ENCODE data around the gene MLST8.
A peak's percentile ranks its signal among the peaks of the same experiment; 100 is the strongest.

Gene MLST8

GRCh38 chr16:2204416-2205103 is 694 bp upstream of the MLST8 start:
- H3K4me1 ChIP-seq (ENCODE audit: insufficient read depth, low read length) = peaks cover 33% of the 10 kb centered on the region
- no peak for TF ChIP-seq EZH2 (IDR thresholded peaks at IDR 0.05; ENCODE audit: borderline replicate concordance, low read depth, low read length, severe bottlenecking)
- peak overlapping the region; percentile 96 for H3K4me2 ChIP-seq (ENCODE audit: insufficient read depth, low read length)
- no peaks in the 10 kb centered on the region for H3K27me3 ChIP-seq (ENCODE audit: insufficient read depth, low read length, poor library complexity)
- H3K4me3 ChIP-seq (ENCODE audit: low read depth in 1 of 2, low read length in 2 of 2) = peak overlapping the region; percentile 80 to 89; a peak in 3 of 4 replicates
- no peak for DNase-seq
- H3K27ac ChIP-seq (ENCODE audit: low read length) = peak overlapping the region; percentile 99
- H4K20me1 ChIP-seq (ENCODE audit: insufficient read depth, low read length) = no peaks in the 10 kb centered on the region
- H3K9ac ChIP-seq (ENCODE audit: low read depth, low read length) = peak overlapping the region; percentile 91
- peaks cover 31% of the 10 kb centered on the region for H3K79me2 ChIP-seq (ENCODE audit: insufficient read depth, low read length)
- H3K36me3 ChIP-seq (ENCODE audit: insufficient read depth, low read length) = peaks cover 30% of the 10 kb centered on the region
- H3K9me3 ChIP-seq (ENCODE audit: insufficient read depth, low read length, severe bottlenecking) = no peaks in the 10 kb centered on the region
- peak overlapping the region; percentile 99 for H2AFZ ChIP-seq (ENCODE audit: low read depth, low read length)
- ATAC-seq (ENCODE audit: insufficient read depth, low read depth) = peak; percentile 8; the same call in 2 of the 3 replicates

- Histone ChIP-seq H3K9ac (ENCODE audit: low read depth, low read length) (peak overlapping the region; percentile 91), H3K27me3 (ENCODE audit: insufficient read depth, low read length, poor library complexity) (no peaks in the 10 kb centered on the region), H4K20me1 (ENCODE audit: insufficient read depth, low read length) (peaks cover 6% of the 10 kb centered on the region; the same call in 1 of the 2 replicates), H3K4me1 (ENCODE audit: insufficient read depth, low read length) (peaks cover 33% of the 10 kb centered on the region), H3K4me3 (ENCODE audit: low read depth in 1 of 2, low read length in 2 of 2) (peak overlapping the region; percentile 80 to 89), H3K4me2 (ENCODE audit: insufficient read depth, low read length) (peak overlapping the region; percentile 96), H3K79me2 (ENCODE audit: insufficient read depth, low read length) (peaks cover 31% of the 10 kb centered on the region), H3K27ac (ENCODE audit: low read length) (peak overlapping the region; percentile 99), H2AFZ (ENCODE audit: low read depth, low read length) (peak overlapping the region; percentile 99), H3K36me3 (ENCODE audit: insufficient read depth, low read length) (peaks cover 44% of the 10 kb centered on the region), H3K9me3 (ENCODE audit: insufficient read depth, low read length, severe bottlenecking) (no peaks in the 10 kb centered on the region)
- no peak for TF ChIP-seq CTCF (IDR thresholded peaks at IDR 0.05; ENCODE audit: borderline replicate concordance, extremely low read depth, low read length, poor library complexity, severe bottlenecking)
- TF ChIP-seq EZH2 (IDR thresholded peaks at IDR 0.05; ENCODE audit: borderline replicate concordance, low read depth, low read length, severe bottlenecking) = no peak
- ATAC-seq (ENCODE audit: insufficient read depth, low read depth) (peak; percentile 15), DNase-seq (no peak)
Observed at GRCh38 chr16:2205967-2206313, 686 bp downstream of the MLST8 start.

- peaks cover 33% of the 10 kb centered on the region for H3K4me1 ChIP-seq (ENCODE audit: insufficient read depth, low read length)
- TF ChIP-seq CTCF (IDR thresholded peaks at IDR 0.05; ENCODE audit: borderline replicate concordance, extremely low read depth, low read length, poor library complexity, severe bottlenecking) = no peak
- TF ChIP-seq EZH2 (IDR thresholded peaks at IDR 0.05; ENCODE audit: borderline replicate concordance, low read depth, low read length, severe bottlenecking) = no peak
- H3K36me3 ChIP-seq (ENCODE audit: insufficient read depth, low read length) = peaks cover 46% of the 10 kb centered on the region
- no peaks in the 10 kb centered on the region for H3K27me3 ChIP-seq (ENCODE audit: insufficient read depth, low read length, poor library complexity)
- peak overlapping the region; percentile 99 for H3K27ac ChIP-seq (ENCODE audit: low read length)
- no peak overlapping the region for H2AFZ ChIP-seq (ENCODE audit: low read depth, low read length)
- peak overlapping the region; percentile 96 for H3K4me2 ChIP-seq (ENCODE audit: insufficient read depth, low read length)
- peak overlapping the region; percentile 80 to 89; a peak in 3 of 4 replicates for H3K4me3 ChIP-seq (ENCODE audit: low read depth in 1 of 2, low read length in 2 of 2)
- no peaks in the 10 kb centered on the region for H3K9me3 ChIP-seq (ENCODE audit: insufficient read depth, low read length, severe bottlenecking)
- peaks cover 6% of the 10 kb centered on the region; the same call in 1 of the 2 replicates for H4K20me1 ChIP-seq (ENCODE audit: insufficient read depth, low read length)
- DNase-seq (peak; percentile 26), ATAC-seq (ENCODE audit: insufficient read depth, low read depth) (no peak)
- peaks cover 31% of the 10 kb centered on the region for H3K79me2 ChIP-seq (ENCODE audit: insufficient read depth, low read length)
- peak overlapping the region; percentile 91 for H3K9ac ChIP-seq (ENCODE audit: low read depth, low read length)
Observed at GRCh38 chr16:2206420-2206779, 1.1 kb downstream of the MLST8 start.

- H2AFZ ChIP-seq (ENCODE audit: low read depth, low read length) = no peak overlapping the region
- H3K4me3 ChIP-seq (ENCODE audit: low read depth in 1 of 2, low read length in 2 of 2) = peak overlapping the region in 1 of 2 experiments; percentile 89; a peak in 3 of 4 replicates
- no peak for DNase-seq
- peak overlapping the region; percentile 99; the same call in 1 of the 2 replicates for H3K27ac ChIP-seq (ENCODE audit: low read length)
- ATAC-seq (ENCODE audit: insufficient read depth, low read depth) = no peak
- peaks cover 49% of the 10 kb centered on the region for H3K36me3 ChIP-seq (ENCODE audit: insufficient read depth, low read length)
- peaks cover 9% of the 10 kb centered on the region; the same call in 1 of the 2 replicates for H4K20me1 ChIP-seq (ENCODE audit: insufficient read depth, low read length)
- no peaks in the 10 kb centered on the region for H3K27me3 ChIP-seq (ENCODE audit: insufficient read depth, low read length, poor library complexity)
- peaks cover 35% of the 10 kb centered on the region for H3K79me2 ChIP-seq (ENCODE audit: insufficient read depth, low read length)
- TF ChIP-seq EZH2 (IDR thresholded peaks at IDR 0.05; ENCODE audit: borderline replicate concordance, low read depth, low read length, severe bottlenecking) = no peak
- no peak for TF ChIP-seq CTCF (IDR thresholded peaks at IDR 0.05; ENCODE audit: borderline replicate concordance, extremely low read depth, low read length, poor library complexity, severe bottlenecking)
- H3K4me2 ChIP-seq (ENCODE audit: insufficient read depth, low read length) = peak overlapping the region; percentile 96
- H3K4me1 ChIP-seq (ENCODE audit: insufficient read depth, low read length) = peaks cover 37% of the 10 kb centered on the region
- peak overlapping the region; percentile 91 for H3K9ac ChIP-seq (ENCODE audit: low read depth, low read length)
- H3K9me3 ChIP-seq (ENCODE audit: insufficient read depth, low read length, severe bottlenecking) = no peaks in the 10 kb centered on the region
Observed at GRCh38 chr16:2206780-2207433, 1.7 kb downstream of the MLST8 start.

All from DND-41 (cell line).